22Rv1 (cell line): ENCODE measurements around the gene GABBR2.

Experiments
- H3K27ac ChIP-seq: fragments of 450-650 bp; 2 replicates; pipeline ENCODE4 v1.5.1; 2017
- CTCF ChIP-seq: fragments of 450-650 bp; IDR thresholded peaks from 2 replicates; pipeline ENCODE4 v1.5.1; 2017; ENCODE audit warnings: mild to moderate bottlenecking
- ZFX ChIP-seq: fragments of 450-650 bp; IDR thresholded peaks from 2 replicates; pipeline ENCODE4 v1.6.1; 2017; ENCODE audit warnings: antibody characterized with exemption, borderline replicate concordance

Gene GABBR2

GRCh38 chr9:98312365-98312764, 396.4 kb downstream of the GABBR2 start:
- H3K27ac ChIP-seq: no peak overlapping the region
- TF ChIP-seq CTCF (no peak), ZFX (no peak)

- TF ChIP-seq CTCF: no peak
- no peak for TF ChIP-seq ZFX
- no peak overlapping the region for H3K27ac ChIP-seq
These were observed 397.2 kb downstream of the GABBR2 start for GRCh38 chr9:98311541-98311940.

GRCh38 chr9:98310752-98311392, 397.9 kb downstream of the GABBR2 start:
- H3K27ac ChIP-seq: no peak overlapping the region
- no peak for TF ChIP-seq CTCF
- TF ChIP-seq ZFX: no peak

- TF ChIP-seq CTCF (no peak), ZFX (no peak)
- H3K27ac ChIP-seq: no peak overlapping the region
These were observed 402.2 kb downstream of the GABBR2 start for GRCh38 chr9:98306384-98307145.

GRCh38 chr9:98304381-98304780, 404.4 kb downstream of the GABBR2 start:
- no peak for TF ChIP-seq CTCF
- TF ChIP-seq ZFX: no peak
- no peak overlapping the region for H3K27ac ChIP-seq

- TF ChIP-seq CTCF (no peak), ZFX (no peak)
- no peak overlapping the region for H3K27ac ChIP-seq
These were observed 405.1 kb downstream of the GABBR2 start for GRCh38 chr9:98303633-98304125.
